Nephron (organoid): Measurements from ENCODE around the gene PLIN4.
A peak's percentile ranks its signal among the peaks of the same experiment; 100 is the strongest.

ENCODE experiments used
- H3K27ac Mint-ChIP-seq, 3 experiments: 2 replicates each; pipeline ENCODE4 v1.8.0; 2020; ENCODE audit warnings: mixed read lengths in 3 of 3, mild to moderate bottlenecking in 2 of 3, moderate library complexity in 1 of 3
- H3K27me3 Mint-ChIP-seq: 2 replicates; pipeline ENCODE4 v1.8.0; 2021; ENCODE audit warnings: low read depth, mild to moderate bottlenecking, moderate library complexity, mixed read lengths
- H3K36me3 Mint-ChIP-seq: 2 replicates; pipeline ENCODE4 v1.8.0; 2020; ENCODE audit warnings: low read depth, mixed read lengths
- H3K4me1 Mint-ChIP-seq: 2 replicates; pipeline ENCODE4 v1.8.0; 2020; ENCODE audit warnings: mixed read lengths
- H3K4me3 Mint-ChIP-seq, 3 experiments: 2 replicates each; pipeline ENCODE4 v1.8.0; 2020; ENCODE audit warnings: mild to moderate bottlenecking in 3 of 3, mixed read lengths in 3 of 3, moderate library complexity in 2 of 3
- H3K9me3 Mint-ChIP-seq: 2 replicates; pipeline ENCODE4 v1.8.0; 2020; ENCODE audit warnings: mixed read lengths
- TF ChIP-seq, protein P1 (sequence below), 3 experiments: fragments of 200-600 bp; sonication (generic); IDR thresholded peaks; one replicate each; pipeline ENCODE4 v1.5.0; 2021; ENCODE audit warnings: antibody characterized with exemption in 3 of 3; ENCODE audit not compliant: unreplicated experiment in 3 of 3

Gene PLIN4

GRCh38 chr19:4473763-4474513 is 44.3 kb downstream of the PLIN4 start:
- H3K27ac Mint-ChIP-seq, result peak overlapping the region; percentile 81 to 91 (median 84)
- H3K27me3 Mint-ChIP-seq, result no peaks in the 10 kb centered on the region
- TF ChIP-seq, protein P1, sequence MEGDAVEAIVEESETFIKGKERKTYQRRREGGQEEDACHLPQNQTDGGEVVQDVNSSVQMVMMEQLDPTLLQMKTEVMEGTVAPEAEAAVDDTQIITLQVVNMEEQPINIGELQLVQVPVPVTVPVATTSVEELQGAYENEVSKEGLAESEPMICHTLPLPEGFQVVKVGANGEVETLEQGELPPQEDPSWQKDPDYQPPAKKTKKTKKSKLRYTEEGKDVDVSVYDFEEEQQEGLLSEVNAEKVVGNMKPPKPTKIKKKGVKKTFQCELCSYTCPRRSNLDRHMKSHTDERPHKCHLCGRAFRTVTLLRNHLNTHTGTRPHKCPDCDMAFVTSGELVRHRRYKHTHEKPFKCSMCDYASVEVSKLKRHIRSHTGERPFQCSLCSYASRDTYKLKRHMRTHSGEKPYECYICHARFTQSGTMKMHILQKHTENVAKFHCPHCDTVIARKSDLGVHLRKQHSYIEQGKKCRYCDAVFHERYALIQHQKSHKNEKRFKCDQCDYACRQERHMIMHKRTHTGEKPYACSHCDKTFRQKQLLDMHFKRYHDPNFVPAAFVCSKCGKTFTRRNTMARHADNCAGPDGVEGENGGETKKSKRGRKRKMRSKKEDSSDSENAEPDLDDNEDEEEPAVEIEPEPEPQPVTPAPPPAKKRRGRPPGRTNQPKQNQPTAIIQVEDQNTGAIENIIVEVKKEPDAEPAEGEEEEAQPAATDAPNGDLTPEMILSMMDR (IDR thresholded peaks at IDR 0.05; ENCODE audit: unreplicated experiment in 3 of 3), result no peak
- H3K36me3 Mint-ChIP-seq, result peaks cover 19% of the 10 kb centered on the region
- peaks cover 8% of the 10 kb centered on the region for H3K4me1 Mint-ChIP-seq
- H3K9me3 Mint-ChIP-seq, result no peaks in the 10 kb centered on the region
- H3K4me3 Mint-ChIP-seq, result peak overlapping the region; percentile 88 to 90 (median 90)

DNA sequence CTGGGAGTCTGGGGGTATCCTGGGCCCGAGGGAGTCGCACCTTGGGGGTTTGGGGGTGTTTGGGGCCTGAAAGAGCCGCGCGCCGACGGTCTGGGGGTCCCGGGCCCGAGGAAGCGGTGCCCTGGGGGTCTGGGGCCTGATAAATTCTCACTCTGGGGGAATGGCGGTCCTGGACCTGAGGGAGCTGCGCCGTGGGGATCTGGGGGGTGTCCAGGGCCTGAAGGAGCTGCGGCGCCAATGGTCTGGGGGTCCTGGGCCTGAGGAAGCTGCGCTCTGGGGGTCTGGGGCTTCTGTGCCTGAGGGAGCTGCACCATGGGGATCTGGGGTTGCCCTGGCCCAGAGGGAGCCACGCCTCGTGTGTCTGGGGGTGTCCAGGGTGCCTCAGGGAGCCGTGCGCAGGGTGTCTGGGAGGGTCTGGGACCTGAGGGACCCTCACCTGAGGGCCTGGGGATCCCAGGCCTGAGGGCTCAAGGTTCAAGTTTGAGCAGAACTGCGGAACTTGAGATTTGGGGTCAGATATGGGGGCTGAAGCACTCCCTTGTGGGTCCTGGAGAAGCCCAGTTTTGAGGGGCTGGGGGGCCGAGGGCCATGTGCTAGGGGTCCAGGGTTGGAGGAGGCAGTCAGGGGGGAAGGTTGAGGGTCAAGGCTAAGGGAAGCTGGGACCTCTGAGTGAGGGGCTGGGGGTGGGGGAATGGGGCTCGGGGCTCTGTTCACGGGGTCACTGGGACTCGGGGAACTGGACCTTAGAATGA is 45.1 kb downstream of the PLIN4 start:
- TF ChIP-seq, protein P1 (IDR thresholded peaks at IDR 0.05; ENCODE audit: unreplicated experiment in 3 of 3), result no peak
- H3K9me3 Mint-ChIP-seq, result no peaks in the 10 kb centered on the region
- peak overlapping the region; percentile 88 to 90 (median 90) for H3K4me3 Mint-ChIP-seq
- H3K36me3 Mint-ChIP-seq, result peaks cover 19% of the 10 kb centered on the region
- peak overlapping the region; percentile 22 to 91 (median 22) for H3K27ac Mint-ChIP-seq
- H3K27me3 Mint-ChIP-seq, result no peaks in the 10 kb centered on the region
- H3K4me1 Mint-ChIP-seq, result peaks cover 8% of the 10 kb centered on the region

DNA sequence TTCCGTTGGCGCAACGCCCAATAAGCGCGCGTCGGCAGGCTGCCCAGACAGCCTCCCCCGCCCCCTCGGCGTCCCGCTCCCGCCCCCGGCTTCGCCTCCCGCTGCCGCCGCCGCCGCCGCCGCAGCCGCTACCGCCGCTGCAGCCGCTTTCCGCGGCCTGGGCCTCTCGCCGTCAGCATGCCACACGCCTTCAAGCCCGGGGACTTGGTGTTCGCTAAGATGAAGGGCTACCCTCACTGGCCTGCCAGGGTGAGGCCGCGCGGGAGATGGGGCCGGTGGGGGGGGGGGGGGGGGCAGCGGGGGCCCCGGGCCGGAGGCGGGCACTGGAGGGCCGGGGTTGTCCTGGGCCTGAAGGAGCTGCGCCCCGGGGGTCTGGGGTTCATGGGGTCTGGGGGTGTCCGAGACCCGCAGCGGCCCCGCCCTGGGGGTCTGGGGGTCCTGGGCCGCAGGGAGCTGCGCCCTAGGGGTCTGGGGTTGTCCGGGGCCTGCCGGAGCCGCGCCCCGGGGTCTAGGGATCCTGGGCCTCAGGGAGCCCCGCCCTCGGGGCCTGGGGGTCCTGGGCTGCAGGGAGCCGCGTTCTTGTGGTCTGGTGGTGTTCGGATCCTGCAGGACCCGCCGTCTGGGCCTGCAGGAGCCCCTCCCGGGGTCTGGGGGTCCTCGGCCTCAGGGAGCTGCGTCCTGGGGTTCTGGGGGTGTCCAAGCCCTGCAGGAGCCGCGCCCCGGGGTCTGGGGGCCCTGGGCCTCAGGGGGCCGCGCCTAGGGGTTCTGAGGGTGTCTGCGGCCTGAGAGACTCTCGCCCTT is 45.9 kb downstream of the PLIN4 start, which contains the start of gene HDGFL2:
Gene HDGFL2, plus strand, starts transcription at position 124 of the 801 bp plus-strand sequence. Its CDS starts 54 bp downstream, at position 178.
- Mint-ChIP-seq H3K27ac (peak within 1 kb of the TSS; percentile 22 to 51 (median 22)), H3K4me1 (peaks cover 8% of the 10 kb centered on the region), H3K27me3 (no peaks in the 10 kb centered on the region), H3K9me3 (no peaks in the 10 kb centered on the region), H3K4me3 (peak within 1 kb of the TSS; percentile 88 to 90 (median 90)), H3K36me3 (peaks cover 11% of the 10 kb centered on the region)
- TF ChIP-seq, protein P1 (IDR thresholded peaks at IDR 0.05; ENCODE audit: unreplicated experiment in 3 of 3), result no peak

GRCh38 chr19:4471403-4472173 is 46.7 kb downstream of the PLIN4 start:
- no peak overlapping the region for H3K27ac Mint-ChIP-seq
- TF ChIP-seq, protein P1 (IDR thresholded peaks at IDR 0.05; ENCODE audit: unreplicated experiment in 3 of 3), result no peak
- H3K9me3 Mint-ChIP-seq, result no peaks in the 10 kb centered on the region
- H3K4me3 Mint-ChIP-seq, result no peak overlapping the region
- peaks cover 3% of the 10 kb centered on the region for H3K36me3 Mint-ChIP-seq
- H3K4me1 Mint-ChIP-seq, result peaks cover 8% of the 10 kb centered on the region
- H3K27me3 Mint-ChIP-seq, result no peaks in the 10 kb centered on the region

- no peak overlapping the region for H3K27ac Mint-ChIP-seq
- H3K27me3 Mint-ChIP-seq, result no peaks in the 10 kb centered on the region
- H3K4me1 Mint-ChIP-seq, result no peaks in the 10 kb centered on the region
- no peak overlapping the region for H3K4me3 Mint-ChIP-seq
- H3K36me3 Mint-ChIP-seq, result no peaks in the 10 kb centered on the region
- TF ChIP-seq, protein P1 (IDR thresholded peaks at IDR 0.05; ENCODE audit: unreplicated experiment in 3 of 3), result no peak
- H3K9me3 Mint-ChIP-seq, result no peaks in the 10 kb centered on the region
These were observed 50.5 kb downstream of the PLIN4 start for GRCh38 chr19:4467835-4468234.
